GM10248 (cell line): ENCODE data around the gene NFIC.
"Not testable (repeated sequence)": the region's sequence is repeated elsewhere in the genome, so short reads cannot be mapped to it uniquely, and the experiment has no call there.

Source experiments
- CTCF ChIA-PET: fragments of 300-600 bp; sonication (Branson Sonifier 250); formaldehyde crosslinking; extraction: SDS; loops from one replicate; lab custom pipeline; 2021; ENCODE audit warnings: antibody characterized with exemption; lab: Yijun Ruan, JAX
- POLR2A ChIA-PET: fragments of 350-650 bp; sonication (Branson Sonifier 250); formaldehyde crosslinking; extraction: SDS; loops from one replicate; lab custom pipeline; 2020; ENCODE audit warnings: antibody characterized with exemption; lab: Yijun Ruan, JAX
- DNase-seq: peaks from one replicate; pipeline ENCODE4 v3.0.0; 2012; ENCODE audit errors: extremely low spot score
- TF ChIP-seq, protein P1 (sequence below): IDR thresholded peaks from 2 replicates; pipeline ENCODE4 v1.5.1; 2012; ENCODE audit warnings: mild to moderate bottlenecking, low read depth; ENCODE audit errors: extremely low read depth, missing control alignments, control extremely low read depth

Gene NFIC

DNA sequence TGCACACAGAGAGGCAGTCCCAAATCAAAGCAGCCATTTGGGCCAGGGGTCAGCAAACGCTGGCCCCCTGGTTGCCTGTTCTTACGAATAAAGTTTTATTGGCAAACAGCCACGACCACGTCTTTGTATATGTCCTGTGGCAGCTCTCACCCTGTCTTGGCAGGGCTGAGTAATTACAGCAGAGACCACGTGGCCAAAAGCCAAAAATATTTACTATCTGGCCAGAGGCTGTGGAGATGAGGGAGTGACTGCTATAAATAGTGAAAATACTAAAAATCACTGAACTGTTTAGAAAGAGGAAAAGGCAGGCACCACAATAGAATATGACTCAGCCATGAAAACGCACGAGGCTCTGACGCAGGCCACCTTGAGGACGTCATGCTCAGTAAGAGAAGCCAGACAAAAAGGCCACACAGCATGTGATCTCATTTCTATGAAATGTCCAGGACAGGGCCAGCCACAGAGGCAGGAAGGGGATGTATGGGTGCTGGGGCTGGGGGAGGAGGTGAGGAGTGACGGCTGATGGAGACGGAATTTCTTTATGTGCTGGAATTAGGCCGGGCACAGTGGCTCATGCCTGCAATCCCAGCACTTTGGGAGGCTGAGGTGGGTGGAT lies 84.5 kb downstream of the NFIC start:
- CTCF ChIA-PET: no interaction called here
- TF ChIP-seq, protein P1, sequence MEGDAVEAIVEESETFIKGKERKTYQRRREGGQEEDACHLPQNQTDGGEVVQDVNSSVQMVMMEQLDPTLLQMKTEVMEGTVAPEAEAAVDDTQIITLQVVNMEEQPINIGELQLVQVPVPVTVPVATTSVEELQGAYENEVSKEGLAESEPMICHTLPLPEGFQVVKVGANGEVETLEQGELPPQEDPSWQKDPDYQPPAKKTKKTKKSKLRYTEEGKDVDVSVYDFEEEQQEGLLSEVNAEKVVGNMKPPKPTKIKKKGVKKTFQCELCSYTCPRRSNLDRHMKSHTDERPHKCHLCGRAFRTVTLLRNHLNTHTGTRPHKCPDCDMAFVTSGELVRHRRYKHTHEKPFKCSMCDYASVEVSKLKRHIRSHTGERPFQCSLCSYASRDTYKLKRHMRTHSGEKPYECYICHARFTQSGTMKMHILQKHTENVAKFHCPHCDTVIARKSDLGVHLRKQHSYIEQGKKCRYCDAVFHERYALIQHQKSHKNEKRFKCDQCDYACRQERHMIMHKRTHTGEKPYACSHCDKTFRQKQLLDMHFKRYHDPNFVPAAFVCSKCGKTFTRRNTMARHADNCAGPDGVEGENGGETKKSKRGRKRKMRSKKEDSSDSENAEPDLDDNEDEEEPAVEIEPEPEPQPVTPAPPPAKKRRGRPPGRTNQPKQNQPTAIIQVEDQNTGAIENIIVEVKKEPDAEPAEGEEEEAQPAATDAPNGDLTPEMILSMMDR: no peak
- DNase-seq: no peak
- POLR2A ChIA-PET: no interaction called here

DNA sequence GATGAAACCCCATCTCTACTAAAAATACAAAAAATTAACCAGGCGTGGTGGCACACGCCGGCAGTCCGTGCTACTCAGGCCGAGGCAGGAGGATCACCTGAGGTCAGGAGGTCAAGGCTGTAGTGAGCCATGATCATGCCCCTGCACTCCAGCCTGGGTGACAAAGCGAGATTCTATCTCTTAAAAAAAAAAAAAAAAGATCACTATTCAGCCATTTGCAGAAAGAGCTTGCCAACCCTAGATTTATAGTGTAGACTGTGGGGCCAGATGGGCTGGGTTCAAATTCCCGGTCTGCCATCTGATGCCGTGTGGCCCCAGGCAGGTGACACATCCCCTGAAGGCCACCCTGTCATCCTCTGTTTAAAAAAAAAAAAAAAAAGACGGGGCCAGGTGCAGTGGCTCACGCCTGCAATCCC lies 85.1 kb downstream of the NFIC start:
- ChIA-PET POLR2A (no interaction called here), CTCF (no interaction called here)
- no peak for DNase-seq

DNA sequence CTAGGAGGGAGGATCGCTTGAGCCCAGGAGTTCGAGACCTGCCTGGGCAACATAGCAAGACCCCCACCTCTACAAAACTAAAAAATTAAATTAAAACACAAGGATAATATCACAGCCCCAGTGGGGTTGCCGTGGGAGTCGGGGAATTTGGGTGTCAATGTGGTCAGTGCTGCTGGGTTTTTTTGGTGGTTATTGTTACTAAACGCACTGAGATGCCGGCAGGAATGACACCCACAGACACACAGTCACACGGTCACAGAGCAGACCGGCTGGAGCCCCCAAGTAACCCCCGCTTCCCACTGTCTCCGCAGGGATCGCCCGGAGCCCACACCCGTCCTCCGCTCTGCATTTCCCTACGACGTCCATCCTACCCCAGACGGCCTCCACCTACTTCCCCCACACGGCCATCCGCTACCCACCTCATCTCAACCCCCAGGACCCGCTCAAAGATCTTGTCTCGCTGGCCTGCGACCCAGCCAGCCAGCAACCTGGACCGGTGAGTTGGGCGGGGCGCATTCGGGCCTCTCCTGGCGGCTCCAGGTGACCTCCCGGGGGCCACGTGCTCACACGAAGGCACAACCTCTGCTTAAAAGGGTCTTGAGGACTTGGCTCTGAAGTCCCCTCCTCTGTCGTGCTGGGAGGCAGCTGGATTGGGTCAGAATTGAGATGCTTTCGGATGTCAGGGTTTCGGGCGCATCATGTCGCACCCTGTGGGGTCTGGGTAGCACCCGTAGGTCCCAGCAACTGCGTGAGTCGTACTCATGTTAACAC lies 86.0 kb downstream of the NFIC start:
- DNase-seq: no peak
- ChIA-PET POLR2A (interaction anchor here (0.6 kb wide), 1 partner anchor 134 kb away, joined by 5 read pairs; no protein-coding TSS in a partner anchor), CTCF (no interaction called here)
- TF ChIP-seq, protein P1: no peak

More for the DNA sequence above, 85.1 kb downstream of the NFIC start:
- TF ChIP-seq, protein P1: no peak

DNA sequence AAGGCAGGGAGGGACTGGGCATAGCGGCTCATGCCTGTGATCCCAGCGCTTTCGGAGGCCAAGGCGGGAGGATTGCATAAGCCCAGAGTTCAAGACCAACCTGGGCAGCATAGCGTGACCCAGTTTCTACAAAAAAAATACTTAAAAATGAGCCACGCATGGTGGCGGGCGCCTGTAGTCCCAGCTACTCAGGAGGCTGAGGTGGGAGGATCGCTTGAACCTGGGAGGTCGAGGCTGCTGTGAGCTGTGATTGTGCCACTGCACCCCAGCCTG lies 86.5 kb downstream of the NFIC start:
- DNase-seq, CTCF ChIA-PET, POLR2A ChIA-PET: not testable (repeated sequence)

DNA sequence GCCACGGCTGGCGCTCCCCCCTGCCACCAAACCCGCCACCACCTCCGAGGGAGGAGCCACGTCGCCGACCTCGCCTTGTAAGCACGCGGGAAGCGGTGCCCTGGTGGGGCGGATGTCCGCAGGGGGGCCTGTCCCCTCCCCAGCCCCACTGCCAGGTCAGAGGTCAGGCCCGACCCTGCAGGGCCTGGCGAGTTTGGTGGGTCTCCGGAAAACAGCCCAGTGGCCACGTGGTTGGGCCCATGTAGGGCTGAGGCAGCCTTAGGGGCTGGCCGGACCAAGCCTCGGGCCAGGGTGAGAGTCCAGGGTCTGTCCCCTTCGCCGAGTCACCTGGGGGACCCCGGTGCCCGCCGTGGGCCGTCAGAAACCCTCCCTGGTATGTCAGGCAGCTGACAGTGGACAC lies 87.5 kb downstream of the NFIC start:
- CTCF ChIA-PET: interaction anchor here (1.2 kb wide), 1 partner anchor 16 kb away, joined by 3 read pairs; no protein-coding TSS in a partner anchor
- POLR2A ChIA-PET: no interaction called here
- TF ChIP-seq, protein P1: no peak
- no peak for DNase-seq

DNA sequence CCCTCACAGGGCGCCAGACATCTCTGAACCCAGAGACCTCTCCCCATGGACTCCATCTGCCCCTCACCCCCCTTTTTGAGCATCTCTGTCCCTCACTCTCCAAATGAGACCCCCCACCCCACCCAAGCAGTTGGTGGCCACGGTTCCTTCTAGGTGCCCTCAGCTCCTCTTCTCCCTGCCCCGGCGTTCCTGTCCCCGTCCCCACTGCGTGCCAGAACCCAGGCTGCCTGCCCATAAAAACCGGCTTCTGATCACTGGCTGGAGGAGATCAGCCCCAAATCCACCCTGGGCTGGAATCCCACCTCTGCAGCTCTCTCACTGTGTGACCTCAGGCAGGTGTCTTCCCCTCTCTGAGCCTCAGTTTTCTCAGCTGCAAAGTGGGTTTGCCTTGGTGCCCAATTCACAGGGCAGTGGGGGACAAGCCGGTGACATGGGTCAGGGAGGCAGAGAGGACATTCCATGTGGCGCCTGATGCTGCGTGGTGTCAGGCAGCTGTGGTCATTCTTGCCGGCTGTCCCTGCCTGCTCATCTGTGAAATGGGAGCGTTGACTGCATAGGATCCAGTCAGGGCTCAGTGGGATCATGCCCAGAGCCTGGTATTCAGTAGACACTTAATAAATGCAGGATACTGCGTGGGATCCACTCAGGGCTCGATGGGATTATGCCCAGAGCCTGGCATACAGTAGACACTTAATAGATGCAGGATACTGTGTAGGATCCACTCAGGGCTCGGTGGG lies 88.4 kb downstream of the NFIC start:
- TF ChIP-seq, protein P1: no peak
- ChIA-PET POLR2A (interaction anchor here (0.7 kb wide), 1 partner anchor 47 kb away, joined by 6 read pairs; no protein-coding TSS in a partner anchor), CTCF (interaction anchor here (1.2 kb wide), 1 partner anchor 15 kb away, joined by 3 read pairs; no protein-coding TSS in a partner anchor)
- DNase-seq: no peak
